NCI-H2081 (cell line): Measurements from ENCODE around the gene PML.
"Not testable (repeated sequence)": the region's sequence is repeated elsewhere in the genome, so short reads cannot be mapped to it uniquely, and the experiment has no call there.

ENCODE experiments used
- DNase-seq, 2 experiments: peaks; one replicate each; lab custom pipeline; 2025; lab: John Stamatoyannopoulos, UW

The PML gene

DNA sequence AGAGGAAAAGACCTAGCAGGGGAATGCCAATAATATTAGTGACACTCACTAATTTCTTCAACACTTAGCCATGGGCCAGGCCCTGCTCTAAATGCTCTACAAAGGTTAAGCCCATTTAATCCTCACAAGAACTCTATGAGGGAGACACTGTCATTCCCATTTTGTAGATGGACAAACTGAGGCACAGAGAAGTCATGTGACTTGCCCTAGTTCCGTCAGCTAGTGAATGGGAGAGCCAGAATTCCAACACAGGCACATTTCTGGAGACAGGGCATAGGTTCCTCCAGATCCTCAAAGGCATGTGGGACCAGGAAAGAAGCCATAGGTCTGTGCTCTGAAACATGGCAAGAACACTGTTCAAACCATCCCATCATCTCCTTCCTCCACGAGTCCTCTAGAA is 36.7 kb upstream of the PML start:
- DNase-seq, result no peak

DNA sequence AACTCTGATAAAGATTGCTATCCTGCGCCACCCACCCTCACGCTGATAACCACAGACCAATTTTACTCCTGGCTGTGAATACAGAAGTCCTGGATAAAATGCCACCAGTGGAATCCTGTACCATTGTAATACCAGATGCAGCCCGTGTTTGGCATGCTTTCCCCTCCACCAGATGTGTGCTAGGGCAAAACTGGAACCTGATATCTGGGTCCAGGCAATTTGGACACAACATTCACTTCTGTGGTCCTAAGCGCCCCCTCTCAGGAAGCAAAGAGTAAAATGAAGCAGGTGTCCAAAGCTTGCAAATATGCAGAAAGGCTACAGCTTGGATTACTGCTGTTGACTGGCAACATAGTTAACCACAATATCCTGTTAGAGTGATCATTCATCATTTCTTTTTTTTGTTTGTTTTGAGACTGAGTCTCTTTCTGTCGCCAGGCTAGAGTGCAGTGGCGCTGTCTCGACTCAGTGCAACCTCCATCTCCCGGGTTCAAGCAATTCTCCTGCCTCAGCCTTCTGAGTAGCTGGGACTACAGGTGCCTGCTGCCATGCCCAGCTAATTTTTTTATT is 35.4 kb upstream of the PML start:
- peak in 1 of 2 experiments; percentile 20 for DNase-seq

DNA sequence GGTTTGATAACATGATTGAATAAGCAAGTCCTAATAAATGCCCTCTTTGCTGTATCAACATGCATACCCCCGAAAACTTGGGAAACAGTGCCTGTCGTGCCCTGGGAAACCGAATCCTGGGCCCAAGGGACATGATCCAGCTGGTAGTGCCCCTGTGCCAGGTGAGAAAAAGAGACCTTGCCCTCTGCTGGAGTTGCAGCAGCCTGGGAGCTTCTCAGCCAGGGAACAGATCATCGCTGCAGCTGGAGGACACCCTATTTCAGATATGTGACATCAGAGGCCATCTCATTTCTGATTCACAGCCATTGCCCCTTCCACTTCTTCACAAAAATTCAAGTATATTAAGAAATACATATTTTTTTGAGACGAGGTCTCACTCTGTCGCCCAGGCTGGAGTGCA is 34.7 kb upstream of the PML start:
- DNase-seq, result no peak

DNA sequence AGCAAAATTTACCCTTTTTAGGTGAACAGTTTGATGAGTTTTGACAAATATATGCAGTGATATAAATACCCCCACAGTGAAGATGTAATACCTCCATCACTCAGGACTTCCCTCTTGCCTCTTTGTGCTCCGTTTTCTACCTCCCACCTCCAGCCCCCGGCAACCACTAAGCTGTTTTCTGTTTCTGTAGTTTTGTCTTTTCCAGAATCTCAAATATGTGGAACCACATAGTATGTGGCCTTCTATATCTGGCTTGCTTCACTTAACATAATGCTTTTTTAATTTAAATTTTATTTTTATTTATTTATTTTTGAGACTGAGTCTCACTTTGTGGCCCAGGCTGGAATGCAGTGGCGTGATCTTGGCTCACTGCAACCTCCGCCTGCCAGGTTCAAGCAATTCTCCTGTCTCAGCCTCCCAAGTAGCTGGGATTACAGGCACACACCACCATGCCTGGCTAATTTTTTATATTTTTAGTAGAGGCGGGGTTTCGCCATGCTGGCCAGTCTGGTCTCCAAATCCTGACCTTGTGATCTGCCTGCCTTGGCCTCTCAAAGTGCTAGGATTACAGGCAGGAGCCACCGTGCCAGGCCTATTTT is 33.9 kb upstream of the PML start:
- DNase-seq, result not testable (repeated sequence)

DNA sequence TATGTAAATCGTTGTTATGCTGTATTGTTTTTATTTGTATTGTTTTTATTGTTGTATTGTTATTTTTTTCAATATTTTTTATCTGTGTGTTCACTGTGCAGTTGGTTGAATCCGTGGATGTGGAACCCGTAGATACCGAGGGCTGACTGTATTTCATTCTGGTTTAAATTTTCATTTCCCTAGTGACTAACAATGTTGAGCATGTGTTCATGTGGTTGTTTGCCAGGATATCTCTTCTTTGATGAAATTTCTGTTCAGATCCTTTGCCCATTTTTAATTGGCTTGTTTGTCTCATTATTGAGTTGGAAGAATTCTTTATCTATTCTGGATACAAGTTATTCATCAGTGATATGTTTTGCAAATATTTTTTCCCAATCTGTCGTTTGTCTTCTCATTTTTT is 32.1 kb upstream of the PML start:
- DNase-seq, result no peak

DNA sequence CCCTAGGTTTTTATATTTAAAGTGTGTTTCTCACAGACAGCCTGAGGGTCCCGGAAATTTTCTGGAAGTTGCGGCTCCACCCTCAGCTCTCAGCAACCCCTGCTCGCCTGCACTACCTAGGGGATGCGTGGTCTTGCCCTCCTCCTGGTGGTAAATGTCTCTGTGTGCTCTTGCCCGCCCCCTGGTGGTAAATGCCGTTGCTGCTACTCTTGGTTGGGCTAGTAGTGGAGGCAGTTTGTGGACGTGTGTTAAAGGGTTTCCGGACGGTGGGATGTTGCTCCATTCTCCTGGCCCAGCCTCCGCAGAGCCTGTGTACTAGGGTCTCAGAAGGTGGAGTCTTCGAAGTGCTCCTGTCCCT is 29.8 kb upstream of the PML start:
- peak; percentile 58 to 60 for DNase-seq

DNA sequence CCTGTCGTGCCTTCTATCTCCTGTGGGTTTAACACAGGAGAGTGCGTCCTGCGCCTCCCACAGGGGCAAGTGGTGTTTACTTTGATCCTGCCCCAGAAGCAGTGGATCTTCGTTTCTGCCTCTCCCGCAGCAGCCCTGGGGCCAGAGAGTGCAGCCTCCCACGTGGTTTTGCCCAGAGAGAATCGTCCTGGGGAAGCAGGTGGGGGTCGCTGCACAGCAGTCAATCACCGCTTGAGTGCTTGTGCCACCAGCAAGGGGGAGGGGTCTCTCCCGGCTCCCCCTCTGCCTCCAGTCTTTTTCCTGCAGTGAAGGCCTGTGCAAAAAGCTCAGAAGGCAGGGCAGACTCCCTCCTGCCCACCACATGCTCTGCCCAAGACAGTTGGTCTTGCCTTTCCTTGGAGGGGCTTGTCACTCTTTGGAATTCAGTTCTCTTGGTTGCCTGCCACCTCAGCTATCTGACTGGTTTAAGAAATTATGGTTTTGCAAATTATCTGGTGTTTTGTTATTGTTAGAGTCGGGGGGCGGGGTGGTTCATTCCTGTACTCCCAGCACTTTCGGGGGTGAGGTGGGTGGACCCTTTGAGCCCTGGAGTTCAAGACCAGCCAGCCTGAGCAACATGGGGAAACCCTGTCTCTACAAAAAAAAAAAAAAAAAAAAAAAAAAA is 29.3 kb upstream of the PML start:
- no peak for DNase-seq

DNA sequence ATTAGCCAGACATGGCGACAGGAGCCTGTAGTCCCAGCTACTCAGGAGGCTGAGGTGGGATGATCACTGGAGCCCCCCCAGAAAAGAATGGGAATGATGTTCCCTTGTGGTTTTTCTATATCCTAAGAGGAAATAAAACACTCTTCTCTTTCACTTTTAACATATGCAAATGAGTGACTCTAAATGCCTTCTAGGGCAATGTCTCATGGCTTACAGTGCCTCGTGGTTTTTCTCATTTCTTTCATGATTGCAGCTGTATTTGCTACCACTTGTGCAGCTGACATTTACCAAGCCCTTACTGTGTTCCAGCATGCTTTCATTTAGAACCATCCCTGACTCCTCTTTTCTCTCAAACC is 28.8 kb upstream of the PML start:
- no peak for DNase-seq

DNA sequence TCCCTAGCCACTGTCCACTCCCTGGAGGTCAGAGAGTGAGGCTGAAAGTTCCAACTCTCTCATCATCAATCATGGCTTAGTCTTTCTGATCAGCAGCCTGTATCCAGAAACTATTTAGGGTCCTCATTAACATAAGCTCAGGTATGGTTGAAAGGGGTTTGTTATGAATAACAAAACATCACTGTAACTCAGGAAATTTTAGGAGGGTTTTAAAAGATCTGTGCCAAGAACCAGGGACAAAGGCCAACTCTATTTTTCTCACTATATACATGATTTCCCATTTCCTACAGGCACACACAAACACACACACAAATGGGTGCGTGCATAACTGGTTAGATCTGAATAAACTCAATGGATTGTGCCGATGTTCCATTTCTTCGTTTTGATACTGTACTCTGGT is 26.1 kb upstream of the PML start:
- no peak for DNase-seq

DNA sequence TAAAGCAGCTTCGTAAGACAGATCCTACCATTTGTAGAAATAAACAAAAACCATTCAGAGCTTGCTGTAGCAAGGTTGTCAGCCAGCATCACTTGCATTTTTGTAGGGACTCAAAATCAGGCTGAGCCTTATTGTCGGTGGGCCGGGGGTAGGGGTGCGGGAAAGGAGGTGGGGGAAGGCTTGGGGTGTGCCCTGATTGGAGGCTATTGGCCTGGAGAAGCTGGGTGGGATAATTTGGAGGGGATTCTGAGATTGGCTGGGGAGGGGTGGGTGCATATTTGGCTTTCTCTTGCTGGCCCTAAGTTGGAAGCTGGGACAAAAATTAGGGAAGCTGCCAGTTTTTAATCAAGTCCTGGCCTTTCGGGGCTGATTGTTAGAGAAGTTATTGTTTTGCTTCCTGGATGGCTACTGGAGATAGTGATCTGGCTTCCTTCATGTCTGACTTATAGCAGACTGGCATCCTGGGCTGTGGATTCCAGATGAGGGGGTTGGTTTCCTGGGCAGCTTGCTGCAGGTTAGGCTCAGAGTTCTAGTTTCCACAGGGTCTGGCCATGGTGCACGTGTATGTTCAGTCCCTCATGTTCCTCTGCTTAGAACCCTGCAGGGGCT is 25.3 kb upstream of the PML start:
- no peak for DNase-seq

DNA sequence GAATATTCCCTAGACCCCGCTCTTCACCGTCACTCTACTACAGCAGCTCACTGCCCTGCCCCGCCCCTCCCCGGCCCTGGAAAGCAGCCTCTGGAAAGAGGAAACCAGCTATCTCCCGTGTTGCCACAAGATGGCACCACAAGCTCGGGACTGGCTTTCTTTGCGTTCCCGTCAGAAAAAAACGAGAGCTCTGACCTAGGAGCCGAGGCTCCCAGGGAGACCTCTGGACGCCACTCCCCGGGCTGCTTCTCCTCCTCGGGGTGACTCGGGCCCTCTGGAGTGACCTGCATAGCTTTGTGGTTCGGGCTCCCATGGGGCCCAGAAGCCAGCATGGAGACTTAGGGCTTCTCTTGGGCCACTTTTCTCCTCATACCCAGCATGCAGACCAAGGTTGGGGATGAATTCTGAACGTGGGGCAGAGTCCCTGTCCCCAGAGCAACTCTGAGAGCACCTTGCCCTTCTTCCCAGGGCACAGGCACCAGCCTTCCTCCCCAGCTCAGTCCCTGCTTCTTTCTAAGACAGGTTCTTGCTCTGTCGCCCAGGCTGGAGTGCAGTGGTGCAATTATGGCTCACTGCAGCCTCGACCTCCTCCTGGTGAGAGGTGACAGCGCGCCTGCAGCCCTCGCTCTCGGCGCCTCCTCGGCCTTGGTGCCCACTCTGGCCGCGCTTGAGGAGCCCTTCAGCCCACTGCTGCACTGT is 21.4 kb upstream of the PML start:
- DNase-seq, result peak; percentile 85 to 86

DNA sequence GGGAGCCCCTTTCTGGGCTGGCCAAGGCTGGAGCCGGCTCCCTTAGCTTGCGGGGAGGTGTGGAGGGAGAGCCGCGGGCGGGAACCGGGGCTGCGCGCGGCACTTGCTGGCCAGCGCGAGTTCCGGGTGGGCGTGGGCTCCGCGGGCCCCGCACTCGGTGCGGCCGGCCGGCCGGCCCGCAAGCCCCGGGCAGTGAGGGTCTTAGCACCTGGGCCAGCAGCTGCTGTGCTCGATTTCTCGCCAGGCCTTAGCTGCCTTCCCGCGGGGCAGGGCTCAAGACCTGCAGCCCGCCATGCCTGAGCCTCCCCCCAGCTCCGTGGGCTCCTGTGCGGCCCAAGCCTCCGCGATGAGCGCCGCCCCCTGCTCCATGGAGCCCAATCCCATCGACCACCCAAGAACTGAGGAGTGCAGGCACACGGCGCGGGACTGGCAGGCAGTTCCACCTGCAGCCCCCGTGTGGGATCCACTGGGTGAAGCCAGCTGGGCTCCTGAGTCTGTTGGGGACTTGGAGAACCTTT is 20.8 kb upstream of the PML start:
- DNase-seq, result not testable (repeated sequence)

DNA sequence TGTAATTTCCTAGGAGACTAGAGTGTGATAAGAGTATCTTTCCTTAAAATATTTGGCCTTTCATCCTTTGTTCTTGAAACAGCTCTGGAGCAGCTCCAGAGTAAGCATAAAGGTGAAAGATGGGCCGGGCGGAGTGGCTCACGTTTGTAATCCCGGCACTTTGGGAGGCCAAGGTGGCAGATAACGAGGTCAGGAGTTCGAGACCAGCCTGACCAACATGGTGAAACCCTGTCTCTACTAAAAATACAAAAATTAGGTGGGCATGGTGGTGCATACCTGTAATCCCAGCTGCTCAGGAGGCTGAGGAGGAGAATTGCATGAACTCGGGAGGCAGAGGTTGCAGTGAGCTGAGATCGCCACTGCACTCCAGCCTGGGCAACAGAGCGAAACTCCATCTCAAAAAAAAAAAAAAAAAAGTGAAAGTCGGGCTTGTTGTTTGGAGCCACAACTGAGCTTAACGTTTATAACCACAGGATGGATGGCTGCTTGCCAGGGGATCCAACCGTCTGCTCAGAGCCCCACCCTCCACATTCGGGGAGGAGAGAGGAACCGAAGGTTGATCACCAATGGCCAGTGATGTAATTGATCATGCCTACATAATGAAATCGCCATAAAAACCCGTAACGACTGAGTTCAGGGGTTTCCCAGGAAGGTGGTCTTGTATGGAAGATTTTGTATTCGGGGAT is 18.9 kb upstream of the PML start:
- not testable (repeated sequence) for DNase-seq

DNA sequence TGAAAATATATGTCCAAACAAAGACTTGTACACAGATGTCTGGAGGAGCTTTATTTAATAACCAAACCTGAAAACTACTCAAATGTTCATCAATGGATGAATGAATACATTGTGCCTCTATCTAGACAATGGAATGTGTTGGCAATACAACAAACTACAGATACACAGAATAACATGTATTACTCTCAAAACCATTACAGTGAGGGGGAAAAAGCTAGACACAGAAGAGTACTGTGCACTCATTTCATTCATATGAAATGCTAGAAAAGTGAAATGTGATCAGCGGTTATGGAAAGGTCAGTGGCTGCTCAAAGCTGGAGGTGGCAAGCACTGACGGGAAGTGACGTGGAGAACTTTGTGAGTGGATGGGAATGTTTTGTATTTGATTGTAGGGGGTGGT is 15.6 kb upstream of the PML start:
- DNase-seq, result no peak

DNA sequence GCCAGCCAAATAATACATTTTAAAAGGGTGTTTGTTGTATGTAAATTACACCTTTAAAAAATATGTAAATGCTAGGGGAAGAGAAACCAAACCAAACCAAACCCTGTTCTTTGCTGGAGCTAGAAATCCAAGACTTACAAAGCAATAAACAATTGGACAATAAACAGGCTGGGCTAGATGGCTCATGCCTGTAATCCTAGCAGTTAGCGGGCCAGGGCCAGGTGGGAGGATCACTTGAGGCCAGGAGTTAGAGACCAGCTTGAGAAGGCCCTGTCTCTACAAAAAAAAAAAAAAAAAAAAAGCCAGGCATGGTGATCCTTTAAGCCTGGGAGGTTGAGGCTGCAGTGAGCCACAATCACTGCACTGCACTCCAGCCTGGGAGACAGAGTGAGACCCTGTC is 14.9 kb upstream of the PML start:
- no peak for DNase-seq

DNA sequence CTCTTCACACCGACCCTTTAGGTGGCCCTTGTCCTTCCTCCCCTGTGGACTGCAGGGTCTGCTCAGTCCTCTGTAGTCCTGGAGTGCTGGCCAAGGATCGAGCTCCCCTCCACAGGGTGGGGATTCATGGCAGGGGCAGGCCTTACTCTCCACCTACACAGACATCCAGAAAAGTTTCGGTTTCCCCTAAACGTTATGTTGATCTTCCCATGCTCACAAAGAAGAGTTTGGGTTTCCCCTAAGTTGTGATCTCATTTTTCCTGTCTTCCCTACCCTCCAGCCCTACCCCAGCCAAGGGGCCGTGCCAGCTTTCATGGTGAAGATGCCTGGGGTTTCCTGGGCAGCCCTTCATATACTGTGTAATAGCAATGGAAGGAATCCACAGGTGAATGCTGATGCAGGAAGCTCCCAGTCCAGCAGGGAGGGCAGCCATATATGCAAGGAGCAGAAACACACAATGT is 12.7 kb upstream of the PML start:
- no peak for DNase-seq

DNA sequence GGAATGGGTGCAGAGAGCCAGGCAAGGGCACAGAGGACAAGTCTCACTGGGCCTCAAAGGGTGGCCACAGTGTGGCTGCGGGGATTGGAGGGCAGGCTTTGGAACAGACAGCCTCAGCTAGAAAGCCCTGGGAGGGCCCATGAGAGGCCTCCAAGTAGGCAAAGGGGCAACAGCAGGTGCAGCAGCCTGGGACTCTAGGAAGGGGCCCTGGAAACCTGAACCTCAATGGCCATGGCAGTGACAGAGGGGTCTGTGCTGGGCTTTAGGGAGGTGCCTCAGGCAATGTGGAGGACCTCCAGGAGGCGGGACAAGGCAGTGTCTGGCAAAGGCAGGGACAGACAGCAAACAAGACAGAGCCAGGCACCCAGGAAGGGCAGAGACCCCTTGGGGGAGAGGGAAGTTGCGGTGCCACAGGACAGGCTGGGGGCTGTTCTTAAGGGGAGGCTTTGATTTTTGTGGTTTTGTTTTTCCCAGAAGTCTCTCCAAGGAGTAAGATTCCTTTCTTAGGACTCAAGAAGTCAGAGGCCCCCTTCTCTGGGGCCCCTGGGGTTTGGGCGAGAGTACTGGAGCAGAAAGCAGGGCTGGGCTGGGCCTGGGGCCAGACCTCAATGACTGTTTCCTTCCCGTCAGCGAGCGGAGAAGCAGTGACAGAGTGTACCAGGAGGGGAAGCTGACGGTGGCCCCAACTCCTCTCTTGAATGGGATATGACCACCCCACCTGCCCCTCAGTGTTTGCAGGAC is 12.1 kb upstream of the PML start:
- DNase-seq, result no peak

DNA sequence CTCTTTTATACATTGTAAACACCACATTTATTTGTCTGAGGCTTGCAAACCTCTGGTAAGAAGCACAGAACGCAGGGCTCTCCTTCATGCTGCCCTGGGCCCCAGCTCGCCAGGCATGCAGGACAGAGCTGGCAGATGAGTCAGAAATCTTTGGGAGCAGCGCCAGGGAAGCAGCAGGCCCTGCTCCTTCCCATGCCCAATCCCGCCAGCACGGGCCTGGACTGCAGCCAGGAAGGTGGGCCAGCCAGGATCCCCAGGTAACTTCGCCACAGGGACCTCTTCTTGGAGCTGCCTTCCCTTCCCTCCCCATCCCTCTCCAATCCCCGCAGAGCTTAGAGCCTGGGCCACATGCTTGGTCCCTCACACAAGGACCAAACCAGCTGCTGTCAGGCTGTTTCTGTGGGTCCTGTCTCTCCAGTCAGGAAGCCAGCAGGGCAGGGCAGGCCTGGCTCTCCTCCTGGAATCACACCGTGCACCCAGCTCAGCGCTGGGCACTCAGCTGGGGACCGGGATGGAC is 11.2 kb upstream of the PML start:
- DNase-seq, result peak in 1 of 2 experiments; percentile 17

DNA sequence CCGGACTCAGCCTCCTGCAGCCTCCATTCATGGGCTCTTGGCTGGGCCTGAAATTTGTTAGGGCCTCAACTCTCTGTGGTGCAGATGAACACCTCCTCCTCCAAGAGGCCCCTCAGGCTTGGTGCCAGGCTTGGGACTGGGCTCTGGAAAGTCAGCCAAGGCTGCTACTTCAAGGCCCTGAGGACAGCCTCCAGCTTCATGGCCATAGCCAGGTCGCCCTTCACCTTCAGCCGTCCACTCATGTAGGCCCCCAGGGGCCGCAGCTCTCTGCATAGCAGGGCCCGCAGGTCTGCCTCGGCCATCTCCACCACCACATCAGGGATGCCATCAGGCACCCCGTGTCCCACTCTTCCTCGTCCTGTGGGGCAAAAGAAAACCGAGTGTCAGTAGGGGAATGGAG is 10.7 kb upstream of the PML start:
- DNase-seq, result no peak

DNA sequence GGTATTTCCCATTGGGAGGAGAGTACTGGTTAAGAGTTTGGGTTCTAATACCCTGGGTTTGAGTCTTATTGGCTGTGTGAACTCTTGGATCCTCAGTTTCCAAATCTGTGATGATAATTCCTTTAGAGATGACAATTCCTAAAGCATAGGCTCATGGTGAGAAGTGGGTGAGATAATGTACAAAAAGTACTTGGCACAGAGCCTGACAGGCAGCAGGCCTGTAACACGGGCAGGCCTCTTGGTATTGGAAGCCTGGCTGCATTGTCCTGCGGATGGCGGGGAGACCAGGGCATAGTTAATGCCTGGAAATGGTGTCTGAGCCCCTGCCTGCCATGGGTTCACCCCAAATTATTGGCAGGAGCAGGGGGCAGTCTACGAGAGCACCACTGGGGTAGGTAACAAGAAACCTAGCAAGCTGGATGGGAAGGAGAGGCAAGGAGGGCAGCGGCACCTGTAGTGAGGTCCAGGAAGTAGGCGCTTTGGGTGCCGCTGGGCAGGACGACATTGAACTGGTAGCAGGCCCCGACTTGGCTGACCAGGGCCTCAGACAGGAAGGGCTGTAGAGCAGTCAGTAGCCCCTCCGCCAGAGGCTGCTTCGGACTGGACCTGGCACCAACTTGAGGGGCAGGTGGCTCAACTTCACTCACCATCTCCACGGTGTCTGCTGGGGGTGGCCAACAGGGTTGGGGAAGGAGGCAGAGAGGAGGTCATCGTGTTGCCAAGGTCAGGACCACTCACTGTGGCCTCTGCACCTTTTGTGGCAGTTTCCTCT is 10.1 kb upstream of the PML start:
- DNase-seq, result no peak
